HG03066 (cell line): ENCODE measurements around the gene SLX4IP.

Experiments used
- ATAC-seq: cut with Tn5 transposase; IDR thresholded peaks from one replicate; pipeline ENCODE4 v1.9.1; 2021; ENCODE audit warnings: low read depth; ENCODE audit not compliant: unreplicated experiment

SLX4IP gene

DNA sequence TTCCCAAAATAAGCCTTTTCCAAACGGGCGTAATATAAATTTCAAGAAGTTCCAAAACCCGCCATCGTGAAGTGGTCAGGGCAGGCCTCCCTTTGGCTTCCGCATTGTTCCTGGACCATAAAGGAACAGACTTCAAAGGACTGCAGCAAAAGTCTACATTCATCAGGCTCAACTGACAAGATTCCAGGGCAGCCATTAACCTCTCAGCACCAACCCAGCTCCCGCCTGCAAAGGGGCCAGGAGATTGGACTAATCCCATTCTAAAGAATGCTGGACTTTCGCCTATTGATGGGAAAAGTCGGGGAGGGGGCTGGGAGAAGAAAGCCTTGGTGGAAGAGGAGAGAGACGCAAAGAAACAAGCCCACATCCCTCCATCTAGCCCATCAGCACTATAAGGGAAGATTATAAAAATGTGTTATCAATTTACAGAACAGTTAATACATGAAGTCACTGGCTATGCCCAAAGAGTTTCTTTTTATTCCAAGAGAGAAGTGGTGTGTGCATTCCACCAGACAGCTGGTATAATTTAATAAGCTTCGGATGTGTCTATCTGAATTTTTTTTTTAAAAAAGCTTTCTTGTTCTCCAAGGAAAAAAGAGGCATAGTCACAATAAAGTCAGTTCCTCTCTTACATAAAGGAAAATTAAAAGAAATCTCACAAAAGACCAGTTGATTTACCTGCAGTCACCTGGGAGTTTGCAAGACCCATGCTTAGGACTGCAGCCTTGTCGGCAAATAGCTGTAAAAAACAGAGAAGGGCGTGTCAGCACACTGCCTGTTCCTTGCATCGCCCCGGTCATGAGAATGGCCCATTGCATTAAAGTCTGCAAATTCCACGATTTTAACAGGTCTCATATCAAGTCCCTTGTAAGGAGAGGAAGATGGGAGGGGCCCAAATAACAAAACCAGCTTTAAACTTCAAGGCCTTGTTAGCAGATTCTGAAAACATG is 220.9 kb downstream of the SLX4IP start:
- no peak for ATAC-seq

DNA sequence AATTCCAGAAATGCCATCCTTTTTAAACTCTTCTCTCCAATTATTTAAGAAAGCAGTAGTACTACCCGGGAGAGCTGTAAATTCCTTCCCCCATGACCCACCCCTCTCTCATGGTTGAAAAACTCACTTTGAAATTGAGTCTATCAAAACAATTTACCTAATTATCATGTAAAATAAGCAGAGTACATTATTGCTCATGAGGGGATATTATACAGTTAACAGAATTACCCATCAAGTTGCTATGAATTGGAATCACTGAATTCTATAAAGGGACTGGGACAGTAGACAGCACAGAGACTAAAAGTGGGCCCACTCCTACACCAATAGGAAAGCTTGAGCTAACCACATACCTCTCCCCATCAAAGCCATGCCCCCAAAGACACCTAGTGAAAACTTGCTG is 222.3 kb downstream of the SLX4IP start:
- ATAC-seq: no peak

DNA sequence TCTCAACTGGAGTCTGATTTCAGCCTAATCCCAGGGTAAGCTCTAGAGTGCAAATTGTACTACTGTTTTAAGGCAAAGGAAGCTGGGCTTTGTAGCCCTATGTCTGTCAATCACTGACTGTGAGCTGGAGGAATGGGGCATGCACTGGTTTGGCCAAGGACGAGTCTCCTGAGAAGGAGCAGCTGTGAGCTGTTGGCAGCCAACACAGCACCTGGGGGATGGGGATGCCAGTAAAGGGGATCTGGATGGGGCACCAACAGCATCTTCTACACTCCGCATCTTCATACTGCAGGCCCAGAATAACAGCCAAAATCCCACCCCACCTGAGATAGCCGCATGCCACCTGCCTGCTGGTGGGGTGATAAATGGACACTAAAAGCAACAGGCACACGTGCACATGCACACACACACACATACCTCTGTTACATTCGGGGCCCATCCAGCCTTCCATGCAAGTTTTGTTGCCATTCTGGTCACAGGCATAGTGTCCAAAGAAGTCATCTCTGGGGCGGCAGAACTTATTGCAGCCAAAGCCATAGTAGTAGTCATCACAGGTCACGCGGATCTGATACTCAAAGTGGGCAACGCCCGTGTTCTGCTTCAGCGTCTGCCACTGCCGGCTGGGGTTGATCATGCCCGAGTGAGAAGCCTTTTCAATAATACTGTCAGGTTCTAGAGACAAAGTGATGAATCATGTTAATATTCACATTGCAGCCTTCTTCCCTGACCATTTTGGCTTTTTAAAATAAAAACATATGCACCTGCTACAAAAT is 223.1 kb downstream of the SLX4IP start:
- no peak for ATAC-seq

DNA sequence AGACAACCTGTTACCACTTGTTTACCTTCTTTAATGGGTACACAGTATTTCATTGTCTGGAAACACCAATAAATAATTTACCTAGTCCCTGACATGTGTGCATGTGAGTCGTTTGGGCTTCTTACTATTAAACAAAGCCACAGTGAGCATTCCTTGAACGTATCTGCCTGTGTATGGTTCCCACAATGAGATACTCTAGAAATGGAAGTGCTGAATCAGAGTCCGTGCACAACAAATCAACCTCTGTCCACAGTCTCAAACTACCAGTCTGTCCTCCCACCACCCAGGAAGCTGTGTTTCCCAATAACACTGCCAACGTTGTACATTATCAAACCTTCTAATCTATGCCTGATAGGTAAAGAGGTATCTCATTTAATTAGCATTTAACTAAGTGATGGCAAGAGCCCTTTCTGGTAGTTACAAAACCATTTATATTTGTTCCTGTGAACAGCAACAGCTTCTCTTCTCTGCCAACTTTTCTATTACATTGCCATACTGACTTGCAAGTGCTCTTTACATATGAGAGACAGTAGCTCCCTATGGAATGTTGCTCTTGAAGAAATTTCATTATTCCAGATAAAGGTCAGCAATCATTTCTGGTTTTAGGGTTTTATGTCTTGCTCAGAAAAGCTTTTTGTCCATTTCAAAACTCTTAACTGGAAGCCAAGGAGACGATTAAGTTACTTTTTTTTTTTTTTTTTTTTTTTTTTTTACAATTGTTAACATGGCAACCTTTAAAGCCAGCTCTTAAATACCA is 223.9 kb downstream of the SLX4IP start:
- no peak for ATAC-seq

DNA sequence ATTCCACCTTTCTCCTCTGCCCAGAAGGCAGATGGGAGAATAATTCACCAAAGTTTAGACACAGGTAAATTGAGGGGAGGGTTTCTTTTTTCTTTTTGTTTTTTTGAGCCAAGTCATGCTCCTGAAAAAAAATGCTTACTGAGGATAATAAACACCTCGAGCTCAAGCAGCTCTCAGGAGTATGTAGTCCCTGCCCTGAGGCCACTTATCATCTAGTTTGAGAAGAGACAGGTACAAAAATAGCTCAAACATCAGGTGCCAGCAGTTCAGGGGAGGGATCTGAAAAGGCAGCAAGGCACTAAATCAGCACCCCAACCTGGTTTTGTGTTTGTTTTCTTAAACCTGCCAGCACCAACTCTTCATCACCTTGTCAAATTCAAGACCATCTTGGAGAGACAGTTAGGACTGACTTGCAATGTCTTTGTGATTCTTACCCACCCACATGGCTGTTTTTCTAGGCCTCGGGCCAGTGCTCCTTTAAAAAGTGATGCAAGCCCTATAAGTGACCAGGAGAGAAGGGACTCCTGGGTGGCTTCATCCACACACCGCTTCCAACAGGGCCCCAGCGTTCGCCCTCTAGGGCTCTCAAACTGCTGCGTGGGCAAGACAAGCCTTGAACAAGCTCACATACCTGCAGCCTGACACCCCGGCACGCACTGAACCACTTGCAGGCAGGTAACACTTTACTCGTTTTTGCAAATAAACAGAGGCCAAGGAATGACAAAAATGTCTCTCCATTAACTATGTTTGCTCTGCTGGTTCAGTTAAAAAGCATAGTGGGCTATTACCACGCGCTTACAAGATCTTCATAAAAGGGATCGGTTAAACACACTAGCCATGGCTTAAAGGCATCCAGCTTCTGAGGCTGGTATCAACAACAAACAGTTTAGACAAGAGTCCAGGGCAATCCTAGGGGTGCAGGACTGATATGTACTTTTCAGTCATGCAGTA is 224.8 kb downstream of the SLX4IP start:
- ATAC-seq: no peak

DNA sequence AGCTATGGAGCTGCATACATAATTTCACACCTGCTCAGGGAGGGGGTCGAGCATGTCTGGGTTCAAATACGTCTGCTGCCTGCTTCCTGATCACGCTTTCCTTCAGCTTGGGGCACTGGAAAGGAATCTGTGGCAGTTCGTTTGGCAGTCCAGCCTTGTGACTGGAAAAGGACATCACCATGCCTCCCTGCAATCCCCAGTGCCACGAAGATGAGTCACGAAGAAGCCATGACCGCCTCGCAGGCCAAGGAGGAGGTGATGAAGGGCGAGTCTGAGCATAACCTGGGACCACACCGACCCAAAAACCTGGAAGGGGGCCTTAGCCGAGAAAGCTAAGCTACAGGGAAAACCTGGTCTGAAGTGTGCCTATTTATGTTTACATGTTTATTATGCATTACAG is 225.6 kb downstream of the SLX4IP start:
- no peak for ATAC-seq

DNA sequence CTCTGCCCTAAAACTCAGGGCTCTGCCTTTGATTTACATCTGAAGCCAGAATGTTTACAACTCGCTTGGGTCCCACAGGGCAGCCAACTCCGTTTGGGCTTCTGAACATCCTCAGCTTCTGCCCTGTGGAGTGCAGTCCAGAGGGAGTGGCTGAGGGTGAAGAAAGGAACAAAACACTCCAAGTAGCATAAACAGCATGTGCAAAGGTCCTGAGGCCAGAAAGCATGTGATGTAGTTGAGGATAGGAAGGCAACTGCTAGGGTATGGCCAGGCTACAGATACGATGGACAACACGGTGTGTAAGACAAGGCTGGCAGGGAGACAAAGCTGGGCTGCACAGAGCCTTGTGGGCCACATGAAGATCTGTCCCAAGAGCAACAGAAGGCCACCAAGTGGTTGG is 226.2 kb downstream of the SLX4IP start:
- ATAC-seq: no peak

DNA sequence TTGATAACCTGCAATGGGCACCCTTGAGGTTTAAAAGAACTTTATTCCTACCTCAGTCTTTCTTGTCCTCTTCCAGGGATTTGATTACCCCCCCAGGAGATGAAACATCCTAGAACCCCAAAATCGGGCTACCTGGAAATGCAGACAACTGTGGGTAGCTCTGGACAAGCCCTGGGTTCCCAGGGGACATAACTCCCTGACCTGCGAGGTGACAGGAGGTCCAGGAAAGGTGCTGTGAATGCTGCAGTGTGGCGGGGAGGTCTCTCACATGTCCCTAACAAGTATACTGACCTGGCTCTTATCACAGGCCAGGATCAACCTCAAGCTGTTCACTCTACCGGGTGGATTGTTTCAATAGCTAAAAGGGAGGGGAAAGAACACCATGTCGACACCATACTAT is 227.0 kb downstream of the SLX4IP start:
- ATAC-seq: no peak

DNA sequence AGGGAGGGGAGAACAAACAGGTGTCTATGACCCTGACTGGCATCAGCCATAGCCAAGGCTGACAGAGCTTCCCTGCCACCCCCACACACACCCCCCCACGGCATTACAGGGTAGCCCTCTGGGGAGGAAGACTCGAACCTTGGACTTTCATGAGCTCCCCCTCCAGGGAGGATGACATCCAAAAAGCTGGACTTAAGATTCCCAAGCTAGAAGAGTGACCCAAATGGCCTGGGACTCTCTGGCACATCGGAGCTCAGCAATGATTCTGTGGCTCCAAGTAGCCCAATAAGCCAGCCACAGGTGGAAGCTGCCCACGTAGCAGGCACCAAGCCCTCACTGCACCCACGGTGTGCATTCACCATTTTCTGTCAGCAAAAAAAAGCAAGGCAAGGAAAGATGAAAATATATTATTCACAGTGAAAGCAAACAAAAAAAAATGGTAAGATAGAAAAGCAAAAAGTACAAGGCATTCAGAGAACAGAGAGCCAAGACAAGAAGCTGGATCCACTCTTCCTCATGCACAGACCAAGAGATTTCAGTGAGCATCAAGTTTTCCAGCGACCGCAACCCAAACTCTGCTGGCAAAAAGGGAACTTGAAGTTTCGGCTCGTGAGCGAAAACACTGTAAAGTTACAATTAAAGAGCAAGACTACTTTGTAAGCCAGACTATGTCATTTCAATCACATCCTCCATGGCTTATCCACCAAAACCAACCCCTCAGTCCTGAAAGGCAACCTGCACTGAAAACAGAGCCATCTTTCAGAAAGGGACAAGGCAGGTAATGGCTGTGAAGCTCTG is 227.8 kb downstream of the SLX4IP start:
- no peak for ATAC-seq

DNA sequence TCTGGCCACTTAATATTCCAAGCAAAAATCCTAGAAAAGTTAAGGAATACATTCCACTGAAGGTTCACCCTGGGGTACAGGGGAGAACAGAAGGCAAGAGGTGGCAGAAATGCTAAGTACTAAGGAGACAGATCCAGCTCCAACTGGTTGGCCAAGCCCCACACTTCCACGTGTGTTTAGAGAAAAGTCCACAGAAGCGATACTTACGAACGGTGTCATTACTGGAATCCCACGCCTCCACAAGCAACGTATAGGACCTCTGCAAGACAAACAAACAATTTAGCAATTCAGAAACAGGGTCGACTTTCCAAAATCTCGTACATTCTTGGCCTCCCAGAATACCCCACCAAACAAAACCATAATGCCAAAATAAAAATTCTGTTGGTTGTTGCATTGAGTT is 228.7 kb downstream of the SLX4IP start:
- ATAC-seq: no peak

DNA sequence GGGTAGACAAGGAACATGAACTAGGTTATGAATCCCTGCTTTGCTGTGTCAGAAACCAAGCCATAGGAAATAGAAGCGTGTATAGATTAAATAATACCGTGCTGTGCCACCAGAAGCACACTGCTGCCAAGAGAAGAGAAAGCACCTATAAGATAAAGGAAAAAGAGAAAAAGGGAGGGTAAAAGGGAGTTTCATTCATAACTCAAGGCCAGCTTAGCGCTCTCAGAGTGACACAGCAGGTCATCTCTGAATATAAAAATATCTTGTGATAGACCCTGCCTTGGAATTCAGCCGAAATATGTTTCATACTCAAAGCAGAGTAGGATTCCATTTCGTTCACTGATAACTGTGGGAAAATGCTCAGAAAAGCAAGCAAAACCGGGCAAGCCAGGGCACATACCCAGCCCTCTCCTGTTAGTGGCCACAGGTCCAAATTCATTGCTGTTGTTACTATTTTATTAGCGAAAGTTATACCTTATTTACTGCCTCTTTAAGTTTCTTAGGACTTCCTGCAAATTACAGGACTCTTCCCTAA is 230.0 kb downstream of the SLX4IP start:
- no peak for ATAC-seq

DNA sequence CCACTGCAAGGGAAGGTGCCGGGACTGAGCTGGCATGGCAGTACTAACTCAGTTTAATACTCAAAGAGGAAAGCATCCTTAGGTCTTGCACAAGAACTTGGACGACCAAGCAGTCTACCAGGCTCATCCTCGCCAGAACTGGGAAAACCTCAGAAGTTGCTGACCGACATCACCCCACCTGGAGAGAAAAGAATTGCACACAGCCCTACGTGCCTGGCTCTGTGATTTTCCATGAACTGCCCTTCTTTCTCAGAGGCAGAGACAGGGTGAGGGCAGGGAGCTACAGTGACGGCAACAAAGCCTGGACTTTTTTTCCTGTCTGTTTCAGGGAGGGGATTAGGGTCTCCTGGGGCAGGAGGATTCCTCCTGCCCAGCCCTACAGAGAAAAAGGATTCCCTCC is 230.7 kb downstream of the SLX4IP start:
- ATAC-seq: no peak

DNA sequence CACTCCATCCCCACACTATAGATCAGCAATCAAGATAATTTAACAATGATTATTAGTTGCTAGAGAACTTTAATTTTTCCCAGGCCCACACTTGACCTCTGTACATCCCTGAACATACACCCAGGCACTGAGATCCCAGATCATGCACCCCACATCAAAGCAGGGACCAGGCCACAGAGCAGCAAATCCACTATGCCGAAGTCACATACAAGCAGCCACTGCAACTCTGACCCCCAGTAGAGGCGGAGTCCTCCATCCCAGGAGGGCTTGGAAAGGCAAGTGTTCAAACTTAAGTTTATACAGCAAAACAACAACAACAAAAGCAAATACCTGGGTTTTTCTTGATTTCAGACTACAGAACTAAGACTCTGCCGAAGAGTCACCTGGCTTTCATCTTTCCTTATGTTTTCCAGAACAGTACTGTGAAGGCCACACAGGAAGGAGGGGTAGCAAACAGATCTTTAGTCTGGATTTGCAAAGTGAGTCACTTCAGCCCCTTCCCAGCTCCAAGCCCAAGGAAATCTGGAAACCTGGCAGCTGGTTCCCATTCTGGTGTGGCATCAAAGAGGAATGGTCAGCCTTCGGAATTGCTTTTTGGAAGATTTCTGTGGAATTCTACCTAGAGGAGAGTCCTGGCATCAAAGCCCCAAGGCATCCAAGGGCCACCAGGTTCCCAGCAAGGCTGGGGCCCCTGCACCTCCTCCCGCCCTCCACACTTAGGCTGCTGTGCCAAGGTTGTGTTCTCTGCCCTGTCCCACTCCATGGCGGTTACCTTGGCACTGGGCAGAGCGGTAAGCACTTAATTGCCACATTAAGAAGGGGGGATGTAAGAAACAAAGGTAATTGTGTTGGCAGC is 231.3 kb downstream of the SLX4IP start:
- no peak for ATAC-seq

DNA sequence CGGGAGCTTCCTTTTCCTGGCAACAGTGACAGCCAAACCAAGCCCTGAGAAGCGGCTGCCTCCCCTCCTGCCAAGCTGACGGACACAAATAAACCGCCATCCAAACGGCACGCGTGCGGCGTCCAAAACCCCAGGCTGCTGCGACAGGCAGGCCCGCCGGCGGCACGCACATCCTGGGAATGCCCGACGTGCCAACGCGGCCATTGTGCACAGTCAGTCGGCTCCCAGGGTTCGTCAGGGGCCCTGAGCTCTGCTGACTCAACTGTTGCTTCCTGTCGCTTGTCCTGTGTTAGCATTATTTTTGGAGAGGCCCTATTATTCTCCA is 231.9 kb downstream of the SLX4IP start:
- no peak for ATAC-seq

DNA sequence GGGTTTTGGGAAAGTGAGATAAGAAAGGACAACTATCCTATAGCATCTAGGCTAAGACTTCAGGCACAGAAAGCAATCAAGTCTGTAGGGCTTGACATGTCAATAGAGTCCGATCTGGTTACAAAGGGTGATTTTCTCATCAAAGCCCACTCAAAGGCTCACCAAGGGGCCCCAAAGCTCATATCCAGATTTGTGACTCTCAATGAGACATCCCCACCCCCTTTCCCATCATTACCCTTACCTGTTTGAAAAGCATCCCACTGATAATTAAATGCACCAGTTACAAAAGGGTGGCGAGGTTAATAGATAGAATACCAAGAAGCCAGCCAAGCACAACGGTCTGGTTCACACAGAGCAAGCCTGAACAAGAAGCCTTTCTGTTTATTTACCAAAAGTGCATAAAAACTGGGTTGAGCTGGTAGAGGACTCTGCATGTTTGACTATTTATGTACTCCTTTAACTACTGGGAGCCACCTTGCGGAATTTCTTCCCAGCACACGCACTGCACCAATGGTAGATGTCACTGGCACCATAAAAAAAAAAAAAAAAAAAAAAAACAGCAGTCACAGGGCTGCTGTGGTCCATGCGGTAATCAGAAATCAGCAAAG is 232.6 kb downstream of the SLX4IP start:
- ATAC-seq: no peak

DNA sequence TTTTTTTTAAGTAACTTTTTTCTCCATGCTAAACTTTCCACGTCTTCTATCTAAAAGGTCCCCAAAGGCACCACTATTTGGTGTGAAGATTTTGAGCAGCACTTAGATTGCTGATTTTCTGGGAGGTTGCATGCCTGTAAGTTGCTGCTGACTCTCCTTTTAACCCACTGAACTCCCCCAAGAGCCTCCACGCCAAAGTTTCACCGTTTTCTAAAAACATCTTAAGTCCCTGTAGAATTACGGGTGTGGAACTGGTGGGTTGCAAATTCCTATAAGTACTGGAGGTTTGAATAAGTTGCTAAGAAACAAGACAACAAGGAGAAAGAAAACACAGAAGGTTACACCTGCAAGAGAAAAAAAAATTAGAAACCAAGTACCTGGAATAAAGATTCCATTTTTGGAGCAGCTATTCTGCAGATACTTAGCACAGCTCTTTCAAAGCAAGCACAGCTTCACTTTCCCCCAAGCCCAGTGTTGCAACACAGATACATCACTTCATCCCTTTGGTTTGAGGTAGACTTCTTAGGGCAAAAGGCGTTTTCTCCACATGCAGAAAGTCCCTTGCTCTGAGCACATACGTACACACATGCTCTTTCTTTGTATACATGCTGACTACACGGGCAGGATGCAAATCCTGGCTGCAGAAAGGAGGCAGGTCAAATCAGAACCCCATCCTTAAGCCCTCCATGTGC is 233.7 kb downstream of the SLX4IP start:
- ATAC-seq: no peak

DNA sequence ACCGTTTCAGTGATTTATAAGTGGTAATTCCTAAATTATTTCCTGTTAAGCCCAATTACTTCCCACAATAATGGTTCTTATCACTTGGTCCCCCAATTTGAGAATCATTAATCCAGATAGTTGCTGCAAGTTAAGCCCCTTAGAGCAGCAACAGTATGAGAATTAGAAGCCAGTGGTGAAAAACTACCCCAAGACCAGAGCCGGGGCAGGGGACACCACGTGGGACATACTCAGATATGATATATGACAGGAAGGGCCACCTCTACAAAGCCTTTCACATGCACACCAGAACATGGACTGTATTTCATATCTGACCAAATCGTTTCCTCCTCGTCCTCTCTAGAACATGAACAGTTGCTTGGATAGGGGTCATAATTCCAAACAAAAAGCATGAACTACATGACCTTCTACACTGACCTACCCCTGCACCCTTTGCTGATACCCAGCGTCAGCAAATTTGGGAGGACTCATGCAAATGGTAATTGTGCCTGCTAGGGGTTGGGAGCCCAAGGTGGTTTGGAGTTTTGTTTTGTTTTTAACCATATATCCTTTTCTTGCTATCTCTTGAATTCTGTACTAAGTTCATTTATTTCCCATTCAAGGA is 234.8 kb downstream of the SLX4IP start:
- no peak for ATAC-seq
